ENCODE data around the gene ANTXRL.
"Not testable (repeated sequence)": the region's sequence is repeated elsewhere in the genome, so short reads cannot be mapped to it uniquely, and the experiment has no call there.

The ANTXRL gene

GRCh38 chr10:46311501-46311951 lies 24.7 kb downstream of the ANTXRL start:
- no peak for DNase-seq (ENCODE audit: low read depth in 1 of 2, low spot score in 1 of 2)
- TF ChIP-seq POLR2AphosphoS5 (IDR thresholded peaks at IDR 0.05; ENCODE audit: low read depth) (no peak), SPI1 (IDR thresholded peaks at IDR 0.05; ENCODE audit: borderline replicate concordance, low read depth) (no peak), GABPA (IDR thresholded peaks at IDR 0.05; ENCODE audit: low read depth) (no peak), REST (IDR thresholded peaks at IDR 0.05; ENCODE audit: insufficient replicate concordance, low read depth) (no peak), CTCF (IDR thresholded peaks at IDR 0.05; ENCODE audit: insufficient read depth, low read length) (no peak)
- Histone ChIP-seq H3K27me3 (ENCODE audit: insufficient read depth, poor library complexity, severe bottlenecking) (no peaks in the 10 kb centered on the region), H3K27ac (replicated peaks) (no peak overlapping the region), H3K4me3 (replicated peaks; ENCODE audit: insufficient read depth, low read length) (no peak overlapping the region)

GRCh38 chr10:46311961-46312431 lies 25.2 kb downstream of the ANTXRL start:
- not testable (repeated sequence) for H3K27me3 ChIP-seq (ENCODE audit: insufficient read depth, poor library complexity, severe bottlenecking); H3K27ac ChIP-seq (replicated peaks); H3K4me3 ChIP-seq (replicated peaks; ENCODE audit: insufficient read depth, low read length); DNase-seq (ENCODE audit: low read depth in 1 of 2, low spot score in 1 of 2)

DNA sequence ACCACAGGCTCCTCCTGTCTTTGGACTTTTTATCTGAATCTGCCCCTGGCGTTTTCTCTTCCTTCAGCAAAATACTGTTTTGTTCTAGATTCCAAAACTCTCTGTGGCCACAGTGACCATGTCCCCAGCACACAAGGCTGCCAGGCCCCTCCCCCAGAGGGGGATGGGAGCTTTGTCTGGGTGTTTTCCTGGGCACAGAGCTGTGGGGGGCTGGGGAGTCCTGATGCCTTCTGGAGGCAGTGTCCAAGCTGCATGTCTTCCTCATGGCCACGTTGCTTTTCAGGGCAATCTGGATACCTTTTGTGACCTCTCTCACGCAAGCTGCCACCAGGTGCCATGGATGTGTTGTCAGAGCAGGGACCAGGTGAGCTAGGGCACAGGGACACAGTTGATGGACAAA lies 26.2 kb downstream of the ANTXRL start:
- no peak overlapping the region for H3K4me3 ChIP-seq (replicated peaks; ENCODE audit: insufficient read depth, low read length)
- H3K27me3 ChIP-seq (ENCODE audit: insufficient read depth, poor library complexity, severe bottlenecking): no peaks in the 10 kb centered on the region
- DNase-seq (ENCODE audit: low read depth in 1 of 2, low spot score in 1 of 2): no peak
- no peak overlapping the region for H3K27ac ChIP-seq (replicated peaks)
- TF ChIP-seq REST (IDR thresholded peaks at IDR 0.05; ENCODE audit: insufficient replicate concordance, low read depth) (no peak), GABPA (IDR thresholded peaks at IDR 0.05; ENCODE audit: low read depth) (no peak), CTCF (IDR thresholded peaks at IDR 0.05; ENCODE audit: insufficient read depth, low read length) (no peak), POLR2AphosphoS5 (IDR thresholded peaks at IDR 0.05; ENCODE audit: low read depth) (no peak), SPI1 (IDR thresholded peaks at IDR 0.05; ENCODE audit: borderline replicate concordance, low read depth) (no peak)

- Histone ChIP-seq H3K27me3 (ENCODE audit: insufficient read depth, poor library complexity, severe bottlenecking) (no peaks in the 10 kb centered on the region), H3K27ac (replicated peaks) (no peak overlapping the region), H3K4me3 (replicated peaks; ENCODE audit: insufficient read depth, low read length) (no peak overlapping the region)
- TF ChIP-seq CTCF (IDR thresholded peaks at IDR 0.05; ENCODE audit: insufficient read depth, low read length) (no peak), GABPA (IDR thresholded peaks at IDR 0.05; ENCODE audit: low read depth) (no peak), SPI1 (IDR thresholded peaks at IDR 0.05; ENCODE audit: borderline replicate concordance, low read depth) (no peak), REST (IDR thresholded peaks at IDR 0.05; ENCODE audit: insufficient replicate concordance, low read depth) (no peak), POLR2AphosphoS5 (IDR thresholded peaks at IDR 0.05; ENCODE audit: low read depth) (no peak)
- no peak for DNase-seq (ENCODE audit: low read depth in 1 of 2, low spot score in 1 of 2)
Observed at GRCh38 chr10:46314071-46314470, 27.3 kb downstream of the ANTXRL start.

- not testable (repeated sequence) for H3K27ac ChIP-seq (replicated peaks); DNase-seq (ENCODE audit: low read depth in 1 of 2, low spot score in 1 of 2); H3K27me3 ChIP-seq (ENCODE audit: insufficient read depth, poor library complexity, severe bottlenecking); H3K4me3 ChIP-seq (replicated peaks; ENCODE audit: insufficient read depth, low read length)
Observed at GRCh38 chr10:46315071-46315860, 28.5 kb downstream of the ANTXRL start.

Measured in HL-60 (cell line).